ENCODE data around the gene NR1I2.

The NR1I2 gene

GRCh38 chr3:119825820-119826219 is 43.9 kb downstream of the NR1I2 start:
- DNase-seq, result no peak

GRCh38 chr3:119826711-119827608 is 45.1 kb downstream of the NR1I2 start:
- DNase-seq, result no peak

- no peak for DNase-seq
Observed at GRCh38 chr3:119829420-119829819, 47.5 kb downstream of the NR1I2 start.

DNA sequence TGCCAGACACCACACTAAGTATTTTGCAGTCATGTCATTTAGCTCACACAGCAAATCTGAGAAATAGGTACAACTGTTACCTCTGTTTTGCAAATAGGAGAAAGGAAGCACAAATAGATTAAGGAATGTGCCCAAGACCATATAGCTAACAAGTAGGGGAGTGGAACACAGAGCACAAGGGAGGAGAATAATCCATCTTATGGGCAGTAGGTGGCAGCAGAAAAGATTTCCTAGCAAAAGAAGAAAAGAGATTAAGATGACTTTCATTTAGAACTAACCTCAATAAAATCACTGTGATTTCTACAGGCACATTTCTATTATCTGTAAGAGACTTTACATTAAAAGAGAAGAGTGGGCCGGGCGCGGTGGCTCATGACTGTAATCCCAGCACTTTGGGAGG is 49.1 kb downstream of the NR1I2 start:
- no peak for DNase-seq

DNA sequence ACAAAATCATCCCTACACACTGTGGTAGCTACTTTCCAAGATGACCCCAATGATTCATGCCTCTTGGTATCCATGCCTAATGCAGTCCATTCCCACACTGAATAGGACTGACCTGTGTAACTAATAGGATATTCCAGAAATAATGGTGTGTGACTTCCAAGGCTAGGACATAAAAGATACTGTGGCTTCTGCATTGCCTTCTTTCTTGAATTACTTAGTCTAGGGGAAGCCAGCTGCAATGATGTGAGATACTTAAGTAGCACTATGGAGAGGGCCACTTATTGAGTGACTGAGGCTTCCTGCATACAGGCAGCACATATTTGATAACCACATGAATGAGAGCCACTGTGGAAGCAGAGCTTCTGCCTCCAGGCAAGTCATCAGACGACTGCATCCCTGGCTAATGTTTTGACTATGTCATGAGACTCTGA is 50.1 kb downstream of the NR1I2 start:
- no peak for DNase-seq

GRCh38 chr3:119834754-119835370 is 53.0 kb downstream of the NR1I2 start:
- DNase-seq, result no peak

GRCh38 chr3:119835556-119835955 is 53.7 kb downstream of the NR1I2 start:
- DNase-seq, result no peak

GRCh38 chr3:119841808-119842471 is 60.0 kb downstream of the NR1I2 start:
- DNase-seq, result no peak

DNA sequence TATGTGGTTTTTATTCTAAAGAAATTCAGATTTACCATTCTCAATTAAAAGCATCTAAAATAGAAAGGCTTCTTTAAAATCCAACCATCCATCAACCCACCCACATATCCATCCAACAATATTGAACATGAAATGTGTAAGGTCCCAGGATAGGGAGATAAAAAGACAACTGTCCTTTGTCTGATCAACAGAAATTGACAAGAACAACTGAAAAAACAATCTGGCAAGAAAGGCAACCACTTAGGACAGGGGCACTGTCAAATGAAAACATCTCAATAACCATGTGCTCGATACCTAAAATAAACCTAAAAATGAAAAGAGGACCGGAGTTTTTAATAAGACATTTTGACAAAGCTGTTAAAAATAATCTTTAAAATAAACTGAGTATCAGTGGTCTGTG is 67.2 kb downstream of the NR1I2 start:
- DNase-seq, result no peak

DNA sequence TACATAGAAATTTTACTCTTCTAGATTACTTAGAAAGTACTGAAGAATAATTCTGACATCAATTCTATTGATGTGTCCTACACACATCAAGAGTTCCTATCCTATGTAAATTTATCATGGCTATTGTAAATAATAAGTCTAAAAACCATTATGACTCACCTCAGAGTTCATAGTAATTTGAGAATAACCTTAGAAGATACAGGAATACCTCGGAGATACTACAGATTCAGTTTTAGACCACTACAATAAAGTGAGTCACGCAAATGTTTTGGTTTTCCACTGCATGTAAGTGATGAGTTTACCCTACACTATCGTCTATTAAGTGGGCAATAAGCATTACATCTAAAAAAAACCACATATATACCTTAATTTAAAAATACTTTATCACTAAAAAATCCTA is 74.8 kb downstream of the NR1I2 start:
- DNase-seq, result no peak

DNA sequence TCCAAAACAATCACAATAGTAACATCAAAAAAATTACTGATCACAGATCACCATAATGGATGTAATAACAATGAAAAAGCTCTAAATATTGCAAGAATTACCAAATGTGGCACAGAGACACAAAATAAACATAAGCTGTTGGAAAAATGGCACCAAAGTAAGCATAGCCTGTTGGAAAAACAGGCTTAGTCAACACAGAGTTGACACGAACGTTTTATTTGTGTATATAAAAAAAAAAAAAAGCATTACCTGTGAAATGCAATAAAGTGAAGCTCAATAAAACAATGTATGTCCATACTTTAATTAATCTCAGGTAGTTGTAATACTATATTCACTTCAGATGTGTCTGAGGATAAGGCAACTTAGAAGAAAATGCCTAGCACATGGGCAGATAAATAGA is 77.1 kb downstream of the NR1I2 start:
- DNase-seq, result no peak

DNA sequence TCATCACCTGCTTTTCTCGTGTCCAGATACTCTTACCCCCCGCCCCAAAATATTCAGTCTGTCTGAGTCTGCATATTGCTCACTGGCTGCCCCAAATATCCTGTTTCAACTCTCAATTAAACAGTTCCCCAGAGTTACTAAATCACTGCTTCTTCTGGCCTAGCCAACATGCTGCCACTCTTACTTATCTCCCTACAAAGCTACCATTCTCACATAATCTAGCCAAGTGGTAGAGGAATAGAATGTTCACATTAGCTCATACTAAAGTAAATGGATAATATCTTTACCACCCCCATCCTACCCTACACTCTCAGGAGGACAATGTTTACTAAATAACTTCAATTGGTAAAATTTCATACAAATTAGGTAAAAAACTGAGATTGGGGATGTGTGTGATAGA is 77.8 kb downstream of the NR1I2 start:
- DNase-seq, result no peak

GRCh38 chr3:119861681-119862080 is 79.8 kb downstream of the NR1I2 start:
- DNase-seq, result no peak

- no peak for DNase-seq
Observed at GRCh38 chr3:119862616-119863015, 80.7 kb downstream of the NR1I2 start.

GRCh38 chr3:119864476-119864875 is 82.6 kb downstream of the NR1I2 start:
- no peak for DNase-seq
